ENCODE results near the gene LGI1.

The LGI1 gene

DNA sequence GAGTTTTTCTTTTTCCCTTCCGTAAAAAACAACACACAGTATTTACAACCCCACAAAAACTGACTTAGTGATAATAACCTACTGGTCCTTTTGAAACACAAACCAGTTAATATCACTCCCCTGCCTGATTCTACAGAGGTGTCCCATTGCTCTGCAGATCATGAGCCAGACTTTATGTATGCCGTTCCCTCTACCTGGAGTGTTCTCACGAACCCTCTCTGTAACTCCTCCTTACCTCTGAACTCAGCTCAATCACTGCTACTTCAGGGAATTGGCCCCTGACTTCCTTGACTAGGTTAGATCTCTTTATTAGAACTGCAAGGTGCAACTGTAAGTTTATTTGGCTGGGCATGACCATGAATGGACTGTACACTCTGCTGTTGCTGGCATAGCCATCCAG lies 1.6 kb upstream of the LGI1 start:
- no peak for DNase-seq

DNA sequence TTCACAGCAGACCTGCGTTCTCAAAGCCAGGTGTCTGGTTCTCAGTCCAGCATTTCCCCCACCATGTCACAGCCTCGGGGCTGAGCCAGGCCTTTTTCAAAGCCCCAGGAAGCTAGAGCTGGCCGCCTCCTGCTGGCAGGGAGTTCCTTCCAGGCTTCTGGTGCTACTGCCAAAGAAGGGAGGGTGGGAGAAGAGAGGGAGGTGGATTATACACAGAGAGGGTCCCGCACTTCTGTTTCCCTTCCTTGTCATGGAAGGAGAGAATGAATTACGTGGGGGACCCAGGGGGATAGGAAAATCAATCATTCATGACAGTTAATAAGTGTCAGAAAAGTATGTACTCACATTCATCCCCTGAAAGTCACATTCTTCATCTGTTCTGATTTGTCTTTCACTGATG lies 600 bp upstream of the LGI1 start:
- no peak for DNase-seq

DNA sequence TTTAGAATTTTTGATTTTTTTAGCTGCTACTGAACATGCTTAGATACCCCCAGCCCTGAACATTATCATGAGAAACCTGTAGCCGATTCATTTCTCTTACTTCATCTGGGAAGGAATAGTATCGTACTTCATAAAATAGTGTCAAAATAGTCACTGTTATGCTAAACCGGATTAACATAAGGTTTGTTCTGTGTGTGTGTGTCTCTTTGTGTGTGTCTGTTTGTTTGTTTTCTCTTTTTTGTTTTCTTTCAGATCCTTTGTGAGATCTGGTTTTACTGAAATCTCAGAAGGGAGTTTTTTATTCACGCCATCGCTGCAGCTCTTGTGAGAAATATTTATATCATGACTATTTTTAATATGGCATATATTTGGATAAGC lies 761 bp downstream of the LGI1 start:
- no peak for DNase-seq

DNA sequence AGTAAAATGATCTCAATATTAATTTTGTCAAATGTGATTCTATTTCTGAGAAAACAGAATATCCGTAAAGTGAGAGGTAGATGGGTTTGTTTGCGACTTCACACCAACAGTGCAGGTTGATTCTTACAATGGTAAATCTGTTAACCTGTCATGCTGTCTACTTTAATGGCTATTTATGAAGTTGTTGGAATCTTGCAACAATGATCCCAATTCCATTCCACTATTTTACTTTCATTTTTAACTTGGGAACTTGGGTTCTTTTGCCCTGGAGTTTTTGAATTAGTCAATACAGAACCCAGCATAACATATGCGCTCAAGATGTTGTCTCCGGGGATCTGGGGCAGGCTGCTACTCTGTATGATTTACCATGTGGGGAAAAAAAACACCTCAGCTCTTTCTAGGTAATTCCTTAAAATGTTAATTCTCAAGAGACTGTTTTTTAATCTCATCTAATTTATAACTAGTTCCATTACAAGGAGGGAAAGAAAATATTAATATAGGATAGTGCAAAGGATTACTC lies 1.2 kb downstream of the LGI1 start:
- no peak for DNase-seq

DNA sequence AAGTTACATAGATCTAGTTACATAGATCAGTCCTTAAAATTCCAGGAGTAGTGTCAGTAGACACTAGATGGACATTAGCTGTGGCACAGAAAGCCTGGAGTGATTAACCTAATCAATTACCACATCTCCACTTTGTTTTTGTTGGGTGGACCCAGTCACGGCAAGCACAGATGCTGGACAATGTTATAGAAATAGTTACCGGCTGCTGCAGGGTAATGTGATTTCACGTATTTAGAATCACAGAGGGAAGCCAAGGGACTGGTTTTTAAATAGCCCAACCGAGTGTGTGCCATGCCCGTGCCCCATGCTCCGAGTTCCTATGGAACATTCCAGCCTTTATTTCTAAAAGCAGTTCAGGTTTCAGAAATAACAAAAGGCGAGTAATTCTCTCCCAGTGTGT lies 2.8 kb downstream of the LGI1 start:
- no peak for DNase-seq

DNA sequence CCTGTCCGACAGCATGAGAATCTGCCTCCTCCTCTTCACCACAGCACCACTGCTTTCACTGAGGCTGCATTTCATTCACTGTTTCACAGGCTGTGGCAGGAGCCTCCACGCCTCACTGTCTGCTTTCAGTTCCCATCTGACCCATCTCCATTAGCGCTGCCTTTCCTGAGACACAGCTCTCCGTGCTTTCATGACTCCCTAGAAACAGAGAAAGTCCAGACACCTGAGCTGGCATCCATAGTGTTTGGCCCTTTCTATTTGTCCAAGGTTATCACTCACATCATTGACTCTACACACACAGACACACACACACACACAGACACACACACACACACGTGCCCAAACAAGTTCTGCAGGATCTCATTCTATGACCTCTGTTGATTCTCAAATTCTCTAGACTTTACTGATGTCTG lies 5.2 kb downstream of the LGI1 start:
- DNase-seq: no peak

DNA sequence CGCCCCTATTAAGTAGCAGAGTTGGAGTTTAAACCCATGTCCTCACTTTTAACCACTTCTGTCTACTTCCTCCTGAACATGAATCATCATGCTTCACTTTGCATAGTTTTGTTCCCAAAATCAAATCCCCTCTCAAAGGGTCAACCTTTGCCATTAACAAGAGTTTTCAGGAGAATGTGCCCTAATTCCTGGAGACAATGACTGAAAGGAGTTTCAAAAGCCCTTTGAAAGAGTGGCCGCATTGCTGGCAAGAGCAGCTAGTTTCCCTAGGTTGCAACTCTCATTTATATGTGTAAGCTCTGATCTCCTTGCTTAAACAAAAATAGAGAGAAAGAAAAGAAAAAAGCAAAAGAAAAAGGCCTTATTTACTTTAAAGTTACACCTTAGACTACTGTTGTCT lies 9.2 kb downstream of the LGI1 start:
- DNase-seq: no peak

DNA sequence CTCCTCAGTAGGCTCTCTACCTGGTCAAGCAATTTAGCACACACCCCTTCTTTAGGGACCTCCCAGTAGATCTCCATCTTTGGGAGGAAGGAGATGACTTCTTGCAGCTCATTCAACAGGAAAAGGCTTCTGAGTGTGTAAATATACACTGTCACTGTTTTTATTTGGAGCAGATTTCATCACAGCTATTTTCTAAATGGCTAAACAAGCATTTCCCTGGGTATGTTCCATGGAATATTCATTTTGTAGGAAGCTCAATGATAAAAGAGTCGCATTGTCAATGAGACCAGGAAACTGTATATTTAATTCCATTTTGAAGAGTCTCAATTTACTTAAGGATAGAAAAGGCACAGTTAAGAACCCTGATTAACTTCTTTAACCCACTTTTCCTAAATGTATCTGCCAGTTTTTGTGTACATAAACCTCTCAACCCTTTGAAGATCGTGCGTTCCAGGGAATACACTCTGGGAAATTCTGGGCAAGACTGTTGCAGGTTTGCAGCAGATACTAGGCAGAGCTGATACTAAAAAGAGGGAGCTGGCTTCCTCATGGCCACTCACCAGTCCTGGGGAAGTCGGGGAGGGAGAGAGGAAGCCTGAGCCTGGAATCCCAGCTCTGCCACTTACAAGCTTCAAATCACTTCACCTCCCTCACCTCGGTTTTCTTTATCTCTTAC lies 10.1 kb downstream of the LGI1 start:
- DNase-seq: no peak

DNA sequence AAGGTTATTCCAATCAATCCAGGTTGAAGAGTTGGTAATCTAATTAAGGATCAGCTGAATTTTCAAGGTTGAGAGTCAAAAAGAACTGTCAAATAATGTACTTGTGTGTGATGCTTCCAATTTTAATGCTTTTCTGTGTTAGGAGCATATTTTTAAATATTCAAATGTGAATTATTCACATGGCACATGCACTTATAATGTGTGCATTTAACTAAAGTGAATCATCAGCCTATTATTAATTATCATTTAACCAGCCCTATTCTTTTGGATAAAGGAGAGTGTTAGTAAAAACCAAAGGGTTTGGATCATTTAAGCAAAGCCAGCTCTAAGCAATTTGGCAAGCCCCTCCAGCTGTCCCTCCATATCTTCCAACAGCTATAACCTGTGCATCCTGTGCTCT lies 11.2 kb downstream of the LGI1 start:
- no peak for DNase-seq

DNA sequence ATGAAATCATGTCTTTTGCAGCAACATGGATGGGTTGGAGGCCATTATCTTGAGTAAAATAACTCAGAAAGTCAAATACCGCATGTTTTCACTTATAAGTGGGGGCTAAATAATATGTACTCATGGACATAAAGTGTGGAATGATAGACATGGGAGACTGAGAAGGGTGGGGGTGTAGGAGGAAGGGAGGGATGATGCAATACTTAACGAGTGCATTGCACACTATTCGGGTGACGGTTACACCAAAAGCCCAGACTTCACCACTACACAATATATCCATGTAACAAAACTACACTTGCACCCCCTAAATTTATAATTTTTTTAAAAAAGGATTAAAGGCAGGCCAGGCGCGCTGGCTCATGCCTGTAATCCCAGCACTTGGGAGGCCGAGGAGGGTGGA lies 13.6 kb downstream of the LGI1 start:
- DNase-seq: no peak

DNA sequence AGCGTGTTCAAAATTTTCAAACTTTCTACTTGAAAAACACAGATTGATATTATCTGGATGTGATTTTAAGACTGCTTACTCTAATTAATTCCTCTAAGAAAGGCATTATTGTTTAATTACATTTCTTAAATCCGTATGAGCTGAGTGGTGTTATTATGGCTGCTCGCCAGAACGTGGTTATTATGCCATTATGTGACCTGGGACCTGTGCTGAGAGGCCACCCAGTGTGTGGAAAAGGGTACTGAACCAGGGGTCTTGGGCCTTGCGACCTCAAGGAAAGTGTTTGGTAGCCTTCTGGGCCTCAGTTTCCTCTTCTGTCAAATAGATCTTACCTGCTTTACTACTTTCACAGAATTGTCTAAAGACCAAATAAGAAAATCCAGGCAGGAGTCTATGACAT lies 15.4 kb downstream of the LGI1 start:
- DNase-seq: no peak

DNA sequence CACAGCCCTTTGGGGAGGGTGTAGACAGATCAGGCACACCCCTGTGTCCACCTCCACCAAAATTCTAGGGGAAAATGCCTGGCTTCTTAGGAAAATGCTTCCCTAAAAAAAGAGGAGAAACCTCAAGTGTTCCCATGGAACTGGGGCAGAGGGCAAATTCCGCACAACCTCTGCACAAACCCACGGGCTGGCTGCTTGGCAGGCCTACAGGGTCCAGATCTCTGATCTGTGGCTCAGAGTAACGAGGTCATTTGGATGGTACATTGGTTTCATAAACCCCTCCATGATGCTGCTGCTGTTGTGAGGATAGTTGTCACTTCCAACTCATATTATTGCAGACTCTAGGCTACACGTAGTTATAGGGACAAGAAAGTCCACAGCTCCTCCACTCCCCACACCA lies 16.0 kb downstream of the LGI1 start:
- DNase-seq: no peak

DNA sequence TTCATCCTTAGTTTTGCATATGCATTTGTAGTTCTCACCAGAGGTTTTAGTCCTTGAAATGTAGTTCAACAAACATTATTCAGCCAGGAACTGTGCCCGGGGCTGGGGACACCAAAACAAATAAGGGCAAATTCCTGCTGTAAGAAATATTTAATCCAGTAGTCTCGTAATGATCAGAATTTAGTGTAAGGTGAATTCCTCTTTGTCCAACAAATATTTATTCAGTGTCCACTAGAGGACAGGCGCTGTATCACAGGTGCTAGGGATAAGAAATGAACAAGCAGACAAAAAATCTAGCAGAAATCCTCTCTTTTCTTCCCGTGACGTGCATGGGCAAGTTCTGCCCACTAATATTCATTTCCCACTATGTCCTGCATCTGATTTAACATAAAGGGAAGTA lies 17.6 kb downstream of the LGI1 start:
- no peak for DNase-seq

DNA sequence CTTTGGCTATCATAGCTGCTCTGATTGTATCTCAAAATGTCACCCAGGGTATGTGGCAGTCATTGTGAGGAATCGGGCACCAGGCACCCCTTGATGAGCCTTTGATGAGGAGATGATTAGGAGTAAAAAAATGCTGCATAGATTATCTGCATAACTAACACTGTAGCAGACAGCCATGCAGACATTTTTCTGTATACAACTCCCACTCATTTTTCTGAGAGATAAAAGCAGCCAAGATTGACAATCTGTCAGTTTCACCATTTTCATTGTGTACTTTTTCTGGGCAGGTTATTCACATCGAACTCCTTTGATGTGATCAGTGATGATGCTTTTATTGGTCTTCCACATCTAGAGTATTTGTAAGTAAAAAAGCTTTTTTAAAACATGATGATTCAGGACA lies 19.4 kb downstream of the LGI1 start:
- no peak for DNase-seq

DNA sequence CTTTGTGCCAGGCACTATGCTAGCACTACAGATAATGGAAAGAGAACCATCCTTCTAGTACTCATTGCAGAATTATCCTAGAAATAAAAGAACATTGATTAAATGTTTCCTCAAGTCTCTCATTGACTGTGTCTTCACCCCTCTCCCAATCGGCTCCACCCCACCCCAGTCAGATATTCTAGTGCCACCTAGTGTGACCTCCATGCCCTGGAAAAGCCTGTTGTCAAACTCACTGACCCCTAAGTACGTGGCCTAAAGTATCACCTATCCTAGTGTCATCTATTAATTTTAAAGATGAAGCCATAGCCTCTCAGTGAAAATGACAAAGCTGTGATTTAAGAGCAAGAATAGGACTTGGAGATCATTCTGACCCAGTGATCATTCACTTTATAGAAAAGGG lies 26.3 kb downstream of the LGI1 start:
- DNase-seq: no peak

DNA sequence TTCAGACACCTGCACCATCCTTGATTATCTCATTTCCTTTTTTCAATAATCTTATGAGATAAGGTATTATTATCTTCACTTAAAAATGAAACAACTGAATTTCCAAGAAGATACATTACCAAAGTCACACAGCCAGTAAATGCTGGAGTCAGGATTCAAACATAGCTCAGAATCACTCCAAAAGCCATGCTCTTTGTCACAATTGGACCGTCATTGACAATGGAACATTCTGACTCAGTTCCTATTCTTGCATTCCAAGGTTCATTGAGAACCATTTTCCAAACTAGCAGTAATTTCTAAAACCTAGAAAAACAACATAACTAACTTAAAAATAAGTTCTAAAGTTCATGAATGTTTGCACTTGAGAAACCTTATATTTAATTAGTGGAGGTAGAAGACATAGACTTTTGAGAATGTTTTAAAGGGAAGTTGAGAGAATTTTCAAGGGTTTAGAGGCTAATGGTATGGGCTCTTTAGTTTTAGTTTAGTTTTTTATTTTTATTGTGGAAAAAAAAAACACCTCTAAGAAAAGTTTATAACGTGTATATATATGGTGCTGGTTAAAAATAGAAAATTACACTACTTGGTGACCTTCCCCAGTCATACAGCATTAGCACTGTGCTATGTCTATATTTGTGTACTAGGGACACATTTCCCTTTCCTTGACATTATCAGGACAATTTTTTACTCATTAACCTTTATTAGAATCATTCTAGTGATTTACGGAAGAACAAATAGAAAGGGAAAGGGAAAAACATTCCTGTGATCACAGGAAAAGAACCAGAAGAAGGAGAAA lies 30.9 kb downstream of the LGI1 start:
- DNase-seq: no peak

DNA sequence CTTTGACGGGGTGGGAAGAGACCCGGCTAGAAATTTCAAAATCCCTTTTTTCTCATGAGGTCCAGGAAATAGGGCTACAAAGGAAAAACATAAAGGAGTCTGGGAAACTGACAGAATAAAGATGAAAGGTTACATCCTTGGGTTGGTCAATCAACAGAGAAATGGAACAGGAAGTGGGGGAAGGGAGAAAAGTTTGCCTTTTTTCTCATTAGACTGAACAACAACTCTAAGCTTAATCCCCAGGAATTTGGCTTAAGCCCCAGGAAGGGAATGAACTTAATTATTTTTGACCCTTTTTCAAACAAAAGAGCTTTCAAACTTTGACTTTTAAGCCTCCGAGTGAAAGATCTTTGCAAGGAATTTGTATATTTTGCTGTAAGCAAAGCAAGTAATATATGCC lies 32.7 kb downstream of the LGI1 start:
- no peak for DNase-seq

DNA sequence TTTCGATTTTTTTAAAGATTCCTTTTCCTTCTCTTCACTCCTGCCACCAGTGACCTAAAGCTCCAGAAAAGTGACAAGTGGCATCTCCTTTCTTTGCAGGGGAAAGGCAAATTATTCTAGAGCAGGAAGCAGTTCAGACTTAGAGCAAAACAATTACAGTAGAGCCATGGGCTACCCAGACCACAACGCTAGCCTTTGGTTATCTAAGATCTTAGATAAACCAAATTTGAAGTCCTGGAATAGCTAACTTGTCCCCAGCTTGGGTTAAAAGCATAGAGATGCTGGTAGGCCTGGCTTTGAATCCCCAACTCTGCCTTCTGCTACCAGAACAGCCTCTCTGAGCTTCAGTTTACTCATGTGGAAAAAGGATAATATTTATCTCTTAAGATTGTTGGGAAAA lies 38.4 kb downstream of the LGI1 start:
- no peak for DNase-seq

DNA sequence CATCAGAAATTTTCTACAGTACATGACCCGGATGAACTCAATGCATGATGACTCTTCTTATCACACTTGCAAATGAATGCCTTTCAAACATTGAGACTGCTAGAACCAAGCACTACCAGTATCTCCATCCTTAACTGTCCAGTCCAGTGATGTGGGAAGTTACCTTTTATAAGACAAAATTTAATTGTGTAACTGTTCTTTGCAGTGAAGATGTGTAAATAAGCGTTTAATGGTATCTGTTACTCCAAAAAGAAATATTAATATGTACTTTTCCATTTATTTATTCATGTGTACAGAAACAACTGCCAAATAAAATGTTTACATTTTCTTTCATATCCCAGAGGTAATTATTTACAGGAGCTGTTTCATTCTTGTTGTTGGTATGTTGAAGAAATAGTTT lies 40.1 kb downstream of the LGI1 start:
- no peak for DNase-seq

DNA sequence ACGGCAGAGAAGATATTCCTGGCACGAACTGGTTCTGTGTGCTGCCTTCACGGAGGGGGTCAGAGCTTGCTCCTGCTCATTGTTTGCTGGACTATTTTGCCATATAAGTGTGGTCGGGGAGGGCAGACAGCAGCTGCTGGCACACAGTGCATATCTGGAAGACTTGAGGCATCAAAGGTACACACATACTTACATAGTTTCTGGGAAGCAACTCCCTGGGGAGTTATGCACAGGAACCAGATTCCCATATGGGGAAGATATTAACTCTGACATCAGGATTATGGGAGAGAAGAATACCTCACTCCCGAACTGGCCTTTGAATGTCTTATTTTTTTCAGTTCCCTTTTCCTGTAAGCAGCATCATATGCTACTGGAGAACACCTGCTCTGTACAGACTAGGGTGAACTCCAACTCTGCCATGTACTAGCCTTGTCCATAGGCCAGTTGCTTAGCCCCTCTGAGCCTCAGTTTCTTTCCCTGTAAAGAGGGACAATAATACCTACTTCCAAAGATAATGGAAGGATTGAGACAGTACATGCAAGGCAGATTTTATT lies 41.5 kb downstream of the LGI1 start:
- no peak for DNase-seq

DNA sequence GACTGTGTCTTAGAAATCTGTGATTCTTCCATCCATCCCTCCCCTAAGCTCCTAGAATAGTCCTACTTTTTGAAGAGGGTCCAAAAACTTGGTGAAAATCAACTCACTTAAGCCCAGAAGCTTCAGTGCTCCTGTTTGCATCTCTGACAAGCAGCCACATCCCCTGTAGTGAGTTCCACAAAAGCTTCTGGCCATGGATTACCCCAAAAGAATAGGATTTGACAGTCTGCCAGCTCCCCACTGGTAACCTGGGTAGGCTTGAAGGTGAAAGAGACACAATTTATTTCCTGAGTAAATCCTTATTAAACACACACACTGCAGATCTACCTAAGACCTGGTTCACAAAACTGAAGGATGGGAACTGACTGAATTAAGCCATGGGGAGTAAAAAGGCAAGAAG lies 46.5 kb downstream of the LGI1 start:
- DNase-seq: no peak

DNA sequence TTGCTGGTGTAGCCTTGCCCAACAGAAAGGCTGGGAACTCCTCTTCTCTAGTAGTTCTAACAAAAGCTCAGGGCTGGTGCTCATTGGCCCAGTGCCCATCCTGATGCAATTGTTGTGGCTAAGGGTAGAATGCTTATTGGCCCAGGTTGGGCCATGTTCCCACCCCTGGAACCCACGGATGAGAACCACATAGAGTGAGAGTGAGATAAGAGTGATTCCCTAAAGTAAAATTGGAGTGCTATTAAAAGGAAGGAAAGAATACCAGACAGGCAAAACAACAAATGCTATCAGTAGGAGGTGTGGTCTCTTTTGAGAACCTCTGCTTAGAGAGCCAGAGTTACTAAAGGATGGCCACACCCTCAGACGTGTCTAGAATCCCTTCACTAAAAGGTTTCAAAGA lies 49.2 kb downstream of the LGI1 start:
- DNase-seq: no peak

DNA sequence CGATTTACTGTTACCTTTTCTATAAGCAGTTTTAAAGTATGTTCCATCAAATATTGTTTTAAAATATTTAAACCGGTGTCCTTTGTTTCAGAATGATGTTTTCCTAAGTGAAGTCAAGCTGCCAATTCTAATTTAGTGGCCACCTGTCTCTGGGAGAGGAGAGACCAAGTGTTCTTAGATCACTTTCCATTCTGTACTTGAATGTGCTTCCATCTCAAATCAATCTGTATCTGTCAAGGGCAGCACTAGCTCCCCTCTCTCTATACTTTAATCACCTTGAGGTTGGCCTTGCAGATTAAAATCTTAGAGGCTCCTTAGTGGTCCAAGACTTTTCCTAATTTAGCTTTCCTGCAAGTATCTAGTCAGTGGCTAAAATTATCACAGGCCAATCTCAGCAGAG lies 49.6 kb downstream of the LGI1 start:
- no peak for DNase-seq

DNA sequence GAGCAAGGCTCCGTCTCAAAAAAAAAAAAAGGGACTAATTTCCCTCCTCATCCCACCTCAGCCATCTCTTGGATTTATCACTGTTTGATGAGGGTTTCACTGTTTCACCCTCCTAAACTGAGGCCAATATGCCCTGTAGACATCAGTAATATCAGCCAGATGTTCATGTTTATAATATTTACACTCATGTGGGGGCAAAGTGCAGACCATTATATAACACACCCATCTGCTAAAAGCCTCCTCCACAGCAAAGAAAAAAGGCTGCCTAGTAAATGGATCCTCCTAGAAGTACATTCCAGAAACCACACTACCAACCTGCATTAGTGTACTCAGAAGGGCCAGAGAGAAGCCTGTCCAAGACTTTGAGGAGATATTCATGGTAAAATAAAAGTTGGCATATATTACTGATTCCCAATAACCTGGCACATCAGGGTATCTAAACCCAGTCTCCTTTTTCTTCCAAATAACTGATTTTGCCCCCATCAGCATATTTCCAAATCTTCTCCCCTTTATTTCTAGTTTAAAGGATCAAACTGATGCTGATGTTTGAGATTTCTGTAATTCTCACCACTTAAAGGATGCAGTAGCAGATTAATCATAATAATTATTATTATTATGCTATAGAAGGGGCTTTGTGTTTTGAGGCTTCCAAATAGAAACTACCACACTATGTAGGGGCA lies 55.1 kb downstream of the LGI1 start:
- no peak for DNase-seq

Data from NCI-H748 treated with DMSO at 0.1 percent for 48 hours (cell line).